NCI-H2196 treated with DMSO at 0.1 percent for 48 hours (cell line): Measurements from ENCODE around the gene ANKRD62.

Experiments
- DNase-seq: peaks from one replicate; lab custom pipeline; 2025; ENCODE audit not compliant: unreplicated experiment; lab: John Stamatoyannopoulos, UW

The ANKRD62 gene

GRCh38 chr18:12165038-12165768, 71.6 kb downstream of the ANKRD62 start:
- DNase-seq: no peak
